Fibroblast of skin of right quadriceps (primary cell): ENCODE data around the gene CLTCL1.

ENCODE experiments used
- DNase-seq: peaks from one replicate; pipeline ENCODE4 v3.0.0-alpha.2; 2013

The CLTCL1 gene

DNA sequence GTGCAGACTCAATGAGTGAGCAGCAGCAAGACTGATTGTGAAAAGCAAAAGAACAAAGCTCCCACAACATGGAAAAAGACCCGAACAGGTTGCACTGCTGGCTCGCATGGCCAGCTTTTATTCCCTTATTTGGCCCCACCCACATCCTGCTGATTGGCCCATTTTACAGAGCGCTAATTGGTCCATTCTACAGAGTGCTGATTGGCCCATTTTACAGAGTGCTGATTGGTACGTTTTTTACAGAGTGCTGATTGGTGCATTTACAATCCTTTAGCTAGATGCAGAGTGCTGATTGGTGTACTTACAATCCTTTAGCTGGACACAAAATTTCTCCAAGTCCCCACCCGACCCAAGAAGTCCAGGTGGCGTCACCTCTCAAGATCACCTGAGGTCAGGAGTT is 97.6 kb downstream of the CLTCL1 start:
- DNase-seq, result no peak

DNA sequence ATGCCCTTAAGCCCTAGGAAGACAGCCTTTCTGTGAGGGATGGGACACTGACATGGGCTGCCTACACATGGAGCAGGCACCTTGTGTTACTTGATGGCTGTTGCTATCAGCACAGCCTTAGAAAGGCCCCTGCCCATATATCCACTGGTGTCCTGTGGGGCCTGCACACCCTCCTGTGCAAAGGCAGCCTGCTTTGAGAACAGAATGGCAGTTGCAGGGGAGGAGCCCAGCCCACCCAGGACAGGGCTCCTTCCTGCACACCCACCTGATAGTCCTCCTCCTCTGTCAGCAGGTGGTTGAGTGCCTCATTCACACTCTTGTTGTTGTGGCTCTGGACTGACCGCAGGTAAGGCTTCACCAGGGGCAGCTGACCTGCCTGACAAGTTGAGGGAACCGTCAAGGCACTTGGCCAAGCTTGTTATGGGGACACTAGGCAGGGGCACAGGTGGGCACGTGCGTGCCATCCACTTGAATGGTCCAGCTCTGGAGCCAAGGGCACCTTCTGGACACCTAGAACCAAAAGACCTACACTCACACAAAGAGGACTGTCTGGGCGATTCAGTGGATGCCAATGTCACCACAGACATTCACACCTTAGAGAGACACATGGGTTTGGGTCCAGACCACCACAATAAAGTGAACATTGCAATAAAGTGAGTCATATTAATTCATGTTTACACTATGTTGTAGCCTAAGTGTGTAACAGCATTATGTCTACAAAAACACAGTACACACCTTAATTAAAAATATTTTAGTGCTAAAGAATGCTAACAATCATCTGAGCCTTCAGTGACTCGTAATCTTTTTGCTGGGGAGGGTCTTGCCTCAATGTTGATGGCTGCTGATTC is 103.6 kb downstream of the CLTCL1 start:
- DNase-seq, result no peak

DNA sequence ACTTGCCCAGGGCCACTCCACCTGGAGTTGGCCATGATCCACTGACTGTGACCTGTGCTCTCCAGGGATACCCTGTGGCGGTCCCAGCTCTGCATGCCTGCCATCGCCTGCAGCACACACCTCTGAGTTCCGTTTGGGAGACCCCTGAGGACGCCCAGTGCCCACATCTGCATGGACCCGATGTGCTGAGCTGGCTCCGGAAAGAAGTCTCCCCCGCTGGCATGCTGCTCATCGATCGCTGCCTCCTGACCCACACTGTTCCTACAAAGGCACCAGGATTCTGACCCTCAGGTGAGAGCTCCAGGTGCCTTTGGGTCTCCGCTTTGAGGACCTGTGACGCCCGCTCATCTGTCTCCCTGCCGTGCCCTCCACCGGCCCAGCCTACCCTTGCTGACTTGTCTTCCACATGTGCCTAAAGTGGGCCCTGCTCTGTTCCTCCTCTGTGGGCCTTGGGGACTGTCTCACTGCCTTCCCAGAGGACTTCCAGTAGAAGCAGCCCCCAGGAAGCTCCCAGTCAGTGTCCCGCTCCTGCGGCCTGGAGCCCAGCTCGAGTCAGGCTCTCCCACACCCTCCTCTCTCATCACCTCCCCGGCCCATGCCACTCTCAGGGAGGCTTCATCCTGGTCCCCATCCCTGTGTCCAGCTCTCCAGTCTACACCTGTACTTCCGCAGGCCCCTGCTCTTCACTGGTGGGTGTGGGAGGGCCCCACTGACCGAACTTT is 107.1 kb downstream of the CLTCL1 start:
- no peak for DNase-seq

DNA sequence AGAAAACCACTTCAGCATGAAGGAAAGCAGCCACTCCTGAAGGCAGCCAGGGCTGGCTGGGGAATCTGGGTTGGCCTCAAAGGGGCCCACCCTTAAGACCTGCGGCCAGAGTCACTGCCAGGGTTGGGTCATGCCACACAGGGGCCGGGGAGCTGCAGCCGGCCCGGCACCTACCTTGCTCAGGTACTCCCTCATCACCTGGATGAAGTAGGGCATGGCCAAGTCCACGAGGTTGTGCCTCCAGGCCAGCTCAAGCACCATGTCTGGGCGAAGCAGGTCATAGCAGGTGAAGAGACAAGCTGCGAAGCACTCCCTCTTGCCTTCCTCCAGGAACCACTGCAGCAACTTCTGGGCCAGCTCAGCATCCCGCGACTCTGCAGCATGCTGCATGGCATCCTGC is 108.3 kb downstream of the CLTCL1 start:
- DNase-seq, result no peak

DNA sequence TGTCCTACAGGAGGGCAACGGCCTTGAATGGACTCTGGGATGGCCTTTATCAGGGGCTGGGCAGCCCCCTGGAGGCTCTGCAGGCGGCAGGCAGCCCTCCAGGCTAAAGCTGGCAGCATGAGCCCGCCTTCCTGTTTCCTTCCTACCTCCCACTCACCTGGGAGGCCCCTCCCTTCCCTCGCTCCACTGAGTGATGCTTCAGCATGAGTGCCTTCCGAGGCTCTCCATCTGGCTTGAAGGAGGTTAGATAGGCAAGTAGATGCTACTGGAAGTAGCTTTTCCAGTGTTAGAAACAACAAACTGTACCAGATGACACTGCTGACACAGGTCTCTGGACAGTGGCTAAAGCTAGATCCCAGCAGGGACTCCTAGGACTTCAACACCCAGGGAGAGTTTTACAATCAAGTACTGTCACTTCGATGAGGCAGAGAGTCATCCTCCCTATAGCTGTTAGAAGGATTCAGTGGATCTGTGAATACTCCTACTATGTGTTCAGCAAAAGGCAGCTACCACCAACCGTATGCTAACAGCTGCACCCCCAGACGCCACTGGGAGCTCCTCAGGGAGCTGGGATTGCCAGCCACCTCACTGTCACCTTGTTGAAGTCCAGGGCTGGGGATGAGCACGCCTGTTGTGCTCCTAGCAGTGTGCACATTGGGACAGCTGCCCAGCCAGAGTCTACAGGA is 108.9 kb downstream of the CLTCL1 start:
- no peak for DNase-seq

DNA sequence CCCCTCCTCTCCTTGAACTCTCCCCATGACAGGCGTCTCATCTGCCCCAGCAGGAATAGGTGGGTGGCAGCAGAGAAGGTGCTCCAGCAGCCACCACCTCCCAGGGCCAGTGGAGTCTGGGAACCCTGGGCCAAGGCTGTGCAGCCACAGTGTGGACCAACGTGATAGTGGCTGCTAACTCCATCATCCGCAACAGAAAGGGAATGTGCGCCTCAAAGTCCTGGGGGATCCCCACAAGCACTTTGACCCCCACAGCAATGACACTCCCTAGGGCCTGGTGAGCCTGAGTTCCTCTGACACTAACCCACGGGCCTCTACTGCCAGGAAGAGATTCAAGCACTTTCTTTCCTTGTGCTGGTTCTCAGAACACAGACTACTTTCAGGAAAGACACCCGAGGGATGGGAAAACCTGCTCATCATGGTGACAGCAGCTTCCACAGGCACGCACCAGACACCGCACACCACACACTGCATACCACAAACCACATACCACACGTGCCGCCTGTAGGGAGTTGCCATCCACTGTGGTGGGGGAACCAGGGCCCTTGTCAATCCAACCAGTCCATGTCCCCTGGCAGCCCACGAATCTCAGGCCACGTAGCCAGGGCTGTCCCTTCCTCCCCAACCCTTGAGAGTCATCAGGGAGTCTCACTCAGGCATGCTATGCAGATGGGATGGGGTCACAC is 109.6 kb downstream of the CLTCL1 start:
- DNase-seq, result peak; percentile 23

DNA sequence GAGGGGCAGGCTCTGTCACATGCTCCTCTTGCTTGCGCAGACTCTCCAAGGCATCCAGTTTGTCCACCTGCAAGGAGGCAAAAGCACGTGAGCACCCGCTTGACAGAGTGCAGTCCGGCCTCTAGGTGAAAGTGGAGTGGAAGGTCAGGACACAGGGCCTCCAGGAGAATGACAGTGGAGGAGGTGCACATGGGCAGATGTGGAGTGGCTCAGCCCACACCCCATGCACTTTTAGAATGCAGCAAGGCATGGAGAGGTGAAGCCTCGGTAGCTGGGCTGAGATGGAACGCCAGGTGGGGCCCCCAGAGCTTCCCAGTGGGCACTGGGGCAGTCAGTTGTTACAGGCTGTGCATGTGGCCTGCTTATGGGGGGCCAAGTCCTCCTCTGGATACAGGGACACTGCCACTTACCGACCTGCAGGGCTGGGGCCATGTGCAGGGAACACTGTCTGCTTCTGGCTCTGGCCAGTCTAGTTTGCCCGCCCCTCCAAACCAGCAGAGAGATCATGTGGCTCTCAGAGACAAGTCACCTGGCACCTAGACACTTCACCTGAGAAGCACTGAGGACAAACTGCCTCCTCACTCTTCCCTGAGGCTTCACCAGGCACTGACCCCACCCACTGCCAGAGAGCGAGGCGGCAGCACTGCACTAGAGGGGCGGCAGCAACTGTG is 110.6 kb downstream of the CLTCL1 start:
- no peak for DNase-seq

DNA sequence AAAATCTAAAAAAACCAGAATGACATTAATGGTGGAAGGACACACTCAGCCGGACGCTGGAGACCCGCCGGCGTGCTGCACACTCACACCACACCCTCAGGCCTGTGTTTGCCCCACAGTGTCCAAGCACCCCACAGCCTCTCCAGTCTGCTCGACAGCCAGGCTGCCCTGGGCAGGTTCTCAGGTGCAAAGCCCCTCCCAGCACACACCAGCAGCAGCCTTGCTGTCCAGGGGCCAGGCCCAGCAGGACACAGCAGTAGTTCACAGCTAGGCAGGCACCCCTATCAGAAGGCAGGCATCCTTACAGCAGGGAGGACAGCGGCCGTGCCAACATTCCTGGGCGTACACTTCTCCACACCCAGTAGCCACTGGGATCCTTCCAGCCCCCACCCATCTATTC is 111.3 kb downstream of the CLTCL1 start:
- DNase-seq, result no peak

DNA sequence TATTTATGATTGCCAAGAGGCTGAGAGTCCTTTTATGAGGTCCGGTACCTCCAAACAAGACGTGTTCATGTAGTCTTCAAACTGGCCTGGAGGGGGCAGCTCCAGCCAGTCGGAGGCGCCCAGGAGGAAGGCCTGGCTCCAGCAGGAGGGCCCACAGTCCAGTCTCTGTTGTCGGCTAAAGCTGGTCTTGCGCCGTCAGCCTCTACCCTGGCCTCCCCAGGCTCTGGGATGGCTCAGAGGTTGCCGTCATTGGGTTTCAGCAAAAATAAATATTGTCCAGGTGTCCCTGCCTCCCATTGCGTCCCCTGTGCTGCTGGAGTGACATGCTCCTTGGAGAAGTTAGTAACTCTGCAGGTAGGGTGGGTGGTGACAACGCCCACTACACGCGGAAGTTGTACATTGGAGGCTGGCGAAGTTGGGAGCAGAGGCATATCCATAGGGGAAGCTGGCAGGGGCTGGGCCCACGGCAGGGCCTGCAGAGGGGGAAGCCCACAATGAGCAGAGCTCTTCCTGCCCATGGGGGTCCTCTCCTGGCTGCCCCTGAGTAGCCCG is 111.9 kb downstream of the CLTCL1 start:
- DNase-seq, result peak; percentile 73

DNA sequence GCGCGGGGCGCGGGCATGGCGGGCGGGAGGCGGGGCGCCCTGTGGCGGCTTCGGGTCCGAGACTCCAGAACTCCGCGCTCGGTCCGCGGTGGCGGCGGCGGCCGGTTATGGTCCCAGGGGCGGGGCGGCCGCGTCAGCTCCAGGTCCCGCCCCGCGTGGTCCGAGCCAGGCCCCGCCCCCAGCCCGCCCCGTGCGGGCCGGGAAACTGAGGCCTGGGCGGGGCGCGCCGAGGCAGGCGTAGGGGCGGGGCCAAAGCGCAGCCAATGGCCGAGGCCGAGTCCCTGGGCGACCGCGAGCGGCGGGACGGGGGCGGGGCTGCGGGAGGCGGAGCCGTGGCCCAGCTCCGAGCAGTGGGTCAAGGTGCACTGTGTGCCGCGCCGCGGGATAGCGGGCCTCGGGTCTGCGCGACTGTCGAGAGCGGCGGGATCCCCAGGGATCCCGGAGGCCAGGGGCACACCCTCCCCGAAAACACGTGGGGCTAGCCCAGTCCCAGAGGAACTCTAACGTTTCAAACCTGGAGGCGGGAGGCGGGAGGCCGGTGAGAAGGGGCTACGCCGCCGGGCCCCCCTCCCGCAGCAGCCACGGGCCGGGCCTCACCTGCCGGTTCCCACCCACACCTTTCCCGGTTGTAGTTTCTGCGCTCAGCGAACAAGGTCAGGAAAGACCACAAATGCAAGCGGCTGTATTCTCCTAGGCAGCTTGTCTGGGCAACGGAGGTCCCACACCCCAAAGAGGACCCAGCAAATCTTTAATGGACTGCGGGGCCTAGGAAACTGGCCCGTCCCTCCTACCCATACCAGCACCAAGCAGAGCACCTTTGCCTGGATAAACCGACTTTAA is 112.6 kb downstream of the CLTCL1 start, which contains the start of gene SLC25A1:
Gene SLC25A1, minus strand, starts transcription at position 80 of the 840 bp plus-strand sequence. Its CDS starts 63 bp downstream, at position 17.
- DNase-seq, result peak; percentile 88

DNA sequence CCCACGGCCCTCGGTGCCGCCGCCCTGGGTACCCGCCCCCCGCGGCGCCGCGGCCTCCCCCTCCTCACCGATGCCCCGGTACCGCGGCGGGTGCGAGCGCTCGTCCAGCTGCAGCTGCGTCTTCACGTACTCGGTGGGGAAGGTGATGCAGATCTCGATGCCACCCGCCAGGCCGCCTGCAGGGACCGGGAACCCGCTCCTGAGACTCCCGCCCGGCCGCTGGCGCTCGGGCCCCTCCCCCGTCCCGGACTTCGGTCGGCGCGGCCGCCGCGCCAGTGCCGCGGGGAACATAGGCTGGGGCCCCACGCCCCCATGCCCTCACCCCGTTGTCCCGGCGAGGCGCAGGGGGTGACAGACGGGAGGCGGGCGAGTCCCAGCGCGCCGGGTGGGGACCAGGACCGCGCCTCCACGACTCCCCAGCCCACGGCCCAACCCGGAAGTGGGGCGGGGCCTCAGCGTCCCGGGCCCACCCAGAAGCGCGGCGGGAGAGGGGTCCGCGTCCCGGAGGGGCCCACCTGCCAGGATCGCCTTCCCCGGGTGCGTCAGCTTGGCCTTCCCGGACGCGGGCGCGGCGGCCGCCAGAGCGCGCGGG is 113.4 kb downstream of the CLTCL1 start:
- DNase-seq, result no peak

DNA sequence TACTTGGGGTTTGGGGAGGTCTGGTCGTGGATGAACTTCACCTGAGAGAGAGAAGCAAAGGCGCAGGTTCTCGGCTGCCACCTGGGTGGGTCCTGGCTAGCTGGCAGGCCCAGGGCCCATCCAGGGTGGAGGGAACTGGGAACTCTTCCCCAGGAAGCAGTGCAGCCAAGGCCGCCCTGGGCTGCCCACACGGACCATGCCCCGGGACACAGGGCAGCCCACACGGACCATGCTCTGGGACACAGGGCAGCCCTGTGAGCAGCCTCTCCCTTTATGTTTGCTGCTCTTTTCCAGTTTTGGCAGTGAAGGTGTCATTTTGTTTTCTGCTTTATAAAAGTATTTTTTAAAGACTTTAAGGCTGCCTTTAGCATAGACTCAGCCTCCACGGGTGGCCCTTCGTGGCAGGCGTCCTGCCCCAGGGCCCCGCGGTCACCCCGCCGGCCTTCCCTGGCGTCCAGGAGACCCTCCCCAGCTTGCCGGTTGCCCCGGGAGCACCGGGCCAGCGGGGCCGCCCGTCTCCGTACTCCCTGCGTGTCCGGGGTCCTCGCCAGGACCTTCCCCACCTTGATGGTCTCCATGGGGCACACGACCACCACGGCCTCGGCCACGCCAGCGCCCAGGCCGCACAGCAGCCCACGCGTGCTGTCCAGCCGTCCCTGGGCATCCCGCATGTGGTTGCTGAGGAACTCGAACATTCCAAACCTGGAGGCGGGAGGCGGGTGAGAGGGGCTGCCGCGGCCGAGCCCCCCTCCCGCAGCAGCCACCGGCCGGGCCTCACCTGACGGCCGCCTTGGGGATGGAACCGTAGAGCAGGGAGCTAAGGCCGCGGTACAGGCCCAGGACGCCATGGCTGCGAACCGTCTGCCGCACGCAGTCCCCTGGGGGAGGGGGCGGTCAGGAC is 114.1 kb downstream of the CLTCL1 start:
- no peak for DNase-seq

DNA sequence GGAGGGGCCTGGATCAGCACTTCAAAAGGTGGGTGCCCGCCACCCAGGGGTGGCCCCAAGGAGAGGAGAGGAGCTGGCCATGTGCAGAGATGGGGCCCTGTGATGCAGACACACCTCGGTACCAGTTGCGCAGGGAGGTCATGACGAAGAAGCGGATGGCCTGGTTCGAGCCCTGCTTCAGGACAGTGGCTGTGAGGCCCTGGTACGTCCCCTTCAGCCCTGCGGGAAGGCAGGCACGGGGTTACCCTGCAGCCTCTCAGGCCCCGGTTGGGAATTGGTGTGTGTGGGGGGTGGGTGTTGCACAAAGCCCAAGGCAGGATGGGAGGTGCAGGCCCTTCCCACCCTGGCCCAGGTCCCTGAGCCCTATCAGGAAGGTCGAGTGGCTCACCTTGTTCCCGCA is 114.8 kb downstream of the CLTCL1 start:
- DNase-seq, result no peak

DNA sequence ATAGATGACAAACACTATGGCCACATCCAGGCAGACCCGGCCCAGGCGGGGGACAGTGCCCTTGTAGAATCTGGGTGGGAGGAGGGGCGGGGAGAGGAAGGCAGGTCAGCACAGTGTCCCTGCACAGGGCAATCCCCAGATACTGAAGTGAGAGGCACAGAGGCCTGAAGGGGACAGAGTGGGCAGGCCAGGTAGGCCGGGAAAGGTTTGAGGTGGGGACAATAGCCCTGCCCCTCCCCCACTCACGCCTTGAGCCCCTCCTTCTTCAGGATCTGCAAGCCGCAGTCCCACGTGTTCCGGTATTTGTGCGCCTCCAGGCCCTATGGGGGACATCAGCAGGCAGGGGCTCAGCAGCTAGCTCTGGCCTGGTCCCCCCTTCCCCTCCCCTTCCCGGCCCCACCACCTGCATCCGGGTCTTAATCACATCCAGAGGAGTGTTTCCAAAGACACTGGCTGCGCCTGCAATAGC is 115.3 kb downstream of the CLTCL1 start:
- DNase-seq, result no peak

DNA sequence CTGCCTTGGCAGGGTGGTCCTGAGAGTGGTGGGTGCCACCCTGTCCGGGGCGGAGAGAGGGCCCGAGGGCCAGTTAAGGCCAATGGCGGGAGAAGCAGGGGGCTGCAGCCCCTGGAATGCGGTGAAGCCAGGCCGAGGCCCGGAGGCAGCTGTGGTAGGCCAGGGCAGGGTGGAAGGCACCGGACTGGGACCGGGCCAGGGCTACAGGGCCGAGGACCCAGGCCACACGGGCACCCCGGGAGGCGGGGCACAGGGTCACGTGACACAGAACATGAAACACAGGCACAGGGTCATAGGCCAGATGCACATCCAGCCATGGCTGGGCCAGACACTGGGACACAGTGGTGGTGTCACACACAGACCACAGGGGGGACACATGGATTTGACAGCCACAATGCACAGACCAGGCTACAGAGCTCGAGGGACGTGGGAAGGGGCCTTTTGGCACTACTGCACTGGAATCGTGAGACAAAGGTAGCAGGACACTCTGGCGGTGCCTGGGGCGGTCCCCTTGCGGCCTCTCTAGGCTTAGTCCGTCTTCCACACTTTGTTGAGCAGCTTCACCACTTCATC is 115.8 kb downstream of the CLTCL1 start:
- DNase-seq, result no peak

DNA sequence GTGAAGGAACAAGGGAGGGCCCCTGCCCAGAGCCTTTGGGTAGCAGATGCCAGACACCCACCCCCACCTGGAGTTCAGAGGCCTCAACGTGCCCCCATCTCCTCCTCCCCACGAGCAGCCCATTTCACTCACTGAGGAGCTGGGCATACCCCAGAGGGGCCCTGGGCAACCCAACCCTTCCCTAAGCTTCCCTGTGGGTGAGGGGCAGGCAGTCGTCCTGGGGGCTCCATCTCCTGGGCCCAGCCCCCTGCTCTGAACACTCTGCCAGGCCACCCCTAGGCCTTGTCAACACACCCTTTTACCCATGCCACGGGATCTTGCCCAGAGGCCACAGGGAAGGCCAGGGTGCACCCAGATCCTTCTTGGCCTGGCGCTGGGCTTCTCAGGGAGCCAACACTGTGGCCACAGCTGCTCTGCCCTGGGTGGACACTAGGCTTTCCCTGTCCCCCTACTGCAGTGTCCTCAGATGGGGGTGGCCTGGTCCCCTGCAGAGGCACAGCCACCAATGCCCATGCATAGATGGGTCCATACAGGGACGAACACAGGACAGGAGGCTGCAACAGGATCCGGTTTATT is 116.4 kb downstream of the CLTCL1 start:
- DNase-seq, result no peak

DNA sequence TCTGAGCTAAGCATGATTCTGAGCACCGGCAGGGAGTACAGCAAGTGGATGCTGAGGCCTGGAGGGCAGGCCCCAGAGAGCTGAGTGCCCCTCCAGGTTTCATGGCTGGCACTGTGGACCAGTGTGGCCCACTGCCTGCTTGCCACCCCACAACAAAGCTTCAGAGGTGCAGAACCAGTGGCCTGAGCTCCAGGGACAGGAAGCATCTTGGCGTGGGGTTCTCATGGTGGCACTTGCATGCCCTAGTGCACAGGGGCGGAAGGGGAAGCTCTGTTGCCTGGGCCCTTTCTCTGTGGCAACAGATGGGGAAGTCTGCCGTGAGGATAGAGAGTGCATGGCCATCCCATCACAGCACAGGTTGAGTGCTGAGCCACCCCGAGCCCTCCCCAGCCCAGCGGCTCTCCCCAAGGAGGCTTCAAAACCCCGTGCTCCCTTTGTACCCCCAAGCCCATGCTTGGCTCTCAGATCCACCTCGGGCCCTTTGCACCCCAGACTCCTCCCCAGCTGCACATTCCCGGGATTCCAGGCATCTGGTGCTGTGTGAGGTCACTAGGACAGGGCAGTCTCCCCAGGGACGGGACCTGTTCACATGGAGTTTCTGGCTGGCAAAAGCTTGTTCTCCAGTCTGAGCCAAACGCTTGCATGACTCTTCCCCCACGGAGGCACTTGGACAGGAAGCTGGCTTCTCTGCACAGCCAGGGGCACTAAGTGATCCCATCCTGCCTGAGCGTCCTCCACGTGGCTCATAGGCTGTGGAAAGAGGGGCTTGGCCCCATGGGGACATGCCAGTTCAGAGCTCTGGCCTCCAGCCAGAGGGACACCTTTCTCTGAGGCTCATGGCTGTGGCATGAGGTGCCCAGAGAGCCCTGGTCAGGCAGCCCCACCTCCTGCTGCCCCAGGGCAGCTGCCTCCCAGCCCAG is 117.2 kb downstream of the CLTCL1 start:
- DNase-seq, result peak; percentile 54
